NCI-H1048 (cell line): ENCODE results near the gene ZNF132.
"Not testable (repeated sequence)": the region's sequence is repeated elsewhere in the genome, so short reads cannot be mapped to it uniquely, and the experiment has no call there.

Source experiments
- DNase-seq: peaks from one replicate; lab custom pipeline; 2025; lab: John Stamatoyannopoulos, UW

Gene ZNF132

DNA sequence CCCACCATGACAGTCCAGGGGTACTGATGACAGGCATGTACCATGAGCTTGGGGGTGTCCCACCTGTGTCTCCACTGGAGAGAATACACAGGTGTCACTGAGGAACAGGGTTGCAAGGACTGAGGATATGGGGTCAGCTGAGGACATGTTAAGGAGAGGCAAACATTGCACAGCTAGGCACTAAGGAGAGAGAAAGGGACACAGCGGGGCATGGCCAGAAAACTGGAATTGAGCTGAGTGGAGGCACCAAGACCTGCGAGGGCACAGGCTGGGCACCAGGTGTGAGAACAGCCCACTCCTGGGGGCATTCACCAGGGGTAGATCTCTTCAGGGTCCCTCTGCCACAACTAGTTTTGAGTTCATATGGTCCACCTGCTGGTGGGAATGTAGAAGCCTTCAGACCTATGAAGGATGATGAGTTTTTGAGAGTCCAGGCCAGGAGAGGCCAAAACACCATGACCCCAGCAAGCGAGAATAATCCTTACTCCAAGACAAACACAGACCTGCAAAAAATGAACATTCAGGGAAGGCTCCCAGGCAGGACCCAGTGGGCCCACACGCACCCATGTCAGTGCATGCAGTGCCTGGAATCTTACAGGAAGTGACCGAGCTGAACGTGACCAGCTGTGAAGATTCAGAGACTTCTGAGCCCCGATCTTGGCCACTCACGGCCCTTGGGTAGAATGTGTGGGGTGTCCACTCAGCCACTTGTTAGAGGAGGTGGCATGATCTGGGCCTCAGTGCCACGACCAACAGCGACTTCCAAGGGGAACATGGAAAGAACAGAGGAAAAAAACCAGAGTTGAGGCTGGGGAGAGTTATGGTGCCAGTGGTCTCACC, 32.9 kb downstream of the ZNF132 start:
- DNase-seq: no peak

DNA sequence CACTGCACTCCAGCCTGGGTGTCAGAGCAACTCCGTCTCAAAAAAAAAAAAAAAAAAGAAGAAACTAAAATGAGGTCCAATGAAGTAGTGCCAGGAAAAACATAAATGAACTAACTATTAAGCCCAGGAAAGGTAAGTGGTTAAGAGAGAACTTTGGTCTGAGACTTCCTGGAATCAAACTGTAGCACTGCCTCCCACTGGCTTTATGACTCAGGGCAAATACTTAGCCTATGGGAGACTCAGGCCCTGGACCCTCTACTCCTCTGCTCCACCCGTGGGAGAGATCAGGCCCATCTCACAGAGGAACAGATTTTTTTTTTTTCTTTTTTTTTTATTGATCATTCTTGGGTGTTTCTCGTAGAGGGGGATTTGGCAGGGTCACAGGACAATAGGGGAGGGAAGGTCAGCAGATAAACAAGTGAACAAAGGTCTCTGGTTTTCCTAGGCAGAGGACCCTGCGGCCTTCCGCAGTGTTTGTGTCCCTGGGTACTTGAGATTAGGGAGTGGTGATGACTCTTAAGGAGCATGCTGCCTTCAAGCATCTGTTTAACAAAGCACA, 36.0 kb downstream of the ZNF132 start:
- DNase-seq: not testable (repeated sequence)

- no peak for DNase-seq
Observed at GRCh38 chr19:58401840-58402421, 38.0 kb downstream of the ZNF132 start.

DNA sequence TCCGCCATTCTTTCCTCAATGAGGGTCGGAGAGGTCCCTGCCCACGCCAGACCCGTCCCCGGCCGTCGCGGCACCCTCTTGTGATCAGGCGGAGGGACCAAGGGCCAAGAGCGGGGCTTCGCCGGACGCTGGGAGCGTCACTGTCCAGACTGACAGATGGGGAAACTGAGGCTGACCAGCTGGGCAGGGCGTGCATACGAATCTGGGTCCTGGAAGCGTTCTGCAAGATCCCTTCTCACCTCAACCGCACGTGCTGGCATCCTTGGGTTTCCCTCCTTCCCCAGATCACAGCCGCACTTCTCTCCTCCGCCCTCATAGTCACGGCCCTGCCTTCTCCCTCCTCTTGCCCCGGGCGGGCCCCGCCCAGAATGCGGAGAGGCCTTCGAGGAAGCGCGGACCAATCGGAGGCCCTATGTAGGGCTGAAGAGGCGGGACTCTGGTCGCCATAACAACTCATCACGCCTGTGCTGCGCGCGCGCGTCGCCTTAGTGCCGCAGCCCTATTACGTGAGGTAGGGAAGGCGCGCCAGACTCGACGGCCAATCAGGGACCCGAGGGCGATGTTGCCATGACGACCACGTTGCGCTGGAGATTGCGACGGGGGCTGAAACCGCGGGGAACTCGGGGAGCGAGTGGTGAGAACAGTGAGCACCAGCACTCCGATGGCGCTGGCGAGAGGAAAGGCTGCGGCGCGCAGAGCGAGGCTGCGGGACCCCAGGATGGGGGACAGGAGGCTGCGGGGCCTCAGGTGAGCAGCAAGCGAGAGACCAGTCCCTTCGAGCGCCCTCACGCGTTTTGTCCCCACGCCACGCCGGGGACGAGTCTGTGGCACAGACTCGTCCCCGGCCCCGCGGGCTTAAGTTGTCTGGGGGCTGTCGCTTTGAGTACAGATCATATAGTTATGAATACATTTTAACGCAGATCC, 38.8 kb downstream of the ZNF132 start:
- peak; percentile 99 for DNase-seq

GRCh38 chr19:58400316-58400915, 39.5 kb downstream of the ZNF132 start:
- no peak for DNase-seq

DNA sequence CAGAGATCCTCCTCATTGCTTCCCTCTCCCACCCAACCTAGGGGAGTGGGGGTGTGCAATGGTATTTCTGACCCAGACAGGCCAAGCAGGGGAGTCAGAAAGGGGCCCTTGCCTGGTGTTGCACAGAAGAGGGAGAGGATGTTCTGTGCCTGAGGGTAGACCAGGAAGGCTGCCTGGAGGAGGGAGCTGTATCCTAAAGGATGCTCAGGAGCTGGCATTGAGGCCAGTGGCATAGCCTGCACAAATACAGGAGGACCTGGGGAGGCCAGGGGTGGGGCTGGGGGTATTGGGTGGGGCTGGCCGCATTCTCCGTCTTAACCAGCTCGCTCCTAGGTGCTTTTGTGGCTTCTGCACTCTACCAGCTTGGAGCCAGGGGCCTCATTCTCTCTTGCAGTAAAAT, 40.0 kb downstream of the ZNF132 start:
- no peak for DNase-seq

DNA sequence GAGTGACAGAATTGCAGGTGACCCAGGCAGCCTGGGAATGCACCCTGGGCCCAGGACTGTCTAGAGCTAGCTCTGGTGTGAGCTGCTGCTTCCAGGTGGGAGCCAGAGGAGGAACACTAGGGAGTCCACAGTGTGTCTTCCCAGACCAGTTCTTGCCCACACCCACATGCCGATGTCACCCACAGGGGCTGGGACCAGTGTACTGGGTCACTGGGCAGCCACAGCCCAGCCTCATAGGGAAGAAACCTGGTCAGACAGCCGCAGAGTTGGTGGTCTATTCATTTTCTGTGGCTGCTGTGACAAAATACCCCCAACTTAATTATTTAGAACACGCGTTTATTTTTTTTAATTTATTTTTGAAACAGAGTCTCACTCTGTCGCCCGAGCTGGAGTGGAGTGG, 41.4 kb downstream of the ZNF132 start:
- no peak for DNase-seq

DNA sequence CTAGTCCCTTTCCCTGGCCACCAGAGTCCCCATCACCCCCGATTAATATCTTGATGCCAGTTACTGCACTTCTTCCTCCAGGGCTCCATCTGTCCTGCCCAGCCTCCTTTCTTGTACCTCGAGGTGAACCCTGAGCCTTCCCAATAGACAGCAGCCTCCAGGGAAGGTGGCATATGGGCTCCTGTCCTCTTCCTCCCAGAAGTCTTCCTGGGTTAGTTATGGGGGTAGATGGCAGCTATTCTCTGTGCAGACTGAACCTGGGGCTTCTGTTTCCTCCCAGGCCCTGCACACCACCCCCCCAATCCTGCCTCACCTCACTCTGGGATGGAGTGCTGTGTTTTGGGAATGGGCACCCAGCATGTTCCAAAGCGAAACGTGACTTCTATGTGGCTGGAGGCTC, 41.9 kb downstream of the ZNF132 start:
- DNase-seq: no peak

DNA sequence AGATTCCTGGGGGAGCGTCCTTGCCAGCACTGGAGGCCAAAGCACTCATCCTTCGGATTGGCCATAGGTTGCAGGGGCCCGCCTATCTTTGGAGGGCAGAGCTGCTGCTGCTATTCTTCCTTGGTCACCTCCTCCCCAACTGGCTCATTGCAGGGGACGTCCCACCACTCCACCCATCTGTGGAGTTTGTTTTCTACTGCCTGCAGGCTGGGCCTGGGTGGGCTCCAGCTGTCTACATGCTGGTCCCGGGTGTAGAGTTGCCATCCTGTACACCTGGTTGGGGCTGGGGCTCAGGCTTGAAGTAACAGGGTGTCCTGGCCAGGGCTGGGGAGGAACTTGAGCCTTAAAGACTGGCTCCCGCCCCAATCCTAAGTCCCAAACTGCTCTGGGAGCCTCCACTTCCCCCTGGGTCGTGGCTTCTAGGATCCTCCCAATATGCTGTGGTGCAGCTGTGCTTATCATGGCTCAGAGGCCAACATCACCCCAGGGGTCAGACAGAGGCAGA, 42.4 kb downstream of the ZNF132 start:
- no peak for DNase-seq

GRCh38 chr19:58396691-58397532, 43.0 kb downstream of the ZNF132 start:
- DNase-seq: no peak

DNA sequence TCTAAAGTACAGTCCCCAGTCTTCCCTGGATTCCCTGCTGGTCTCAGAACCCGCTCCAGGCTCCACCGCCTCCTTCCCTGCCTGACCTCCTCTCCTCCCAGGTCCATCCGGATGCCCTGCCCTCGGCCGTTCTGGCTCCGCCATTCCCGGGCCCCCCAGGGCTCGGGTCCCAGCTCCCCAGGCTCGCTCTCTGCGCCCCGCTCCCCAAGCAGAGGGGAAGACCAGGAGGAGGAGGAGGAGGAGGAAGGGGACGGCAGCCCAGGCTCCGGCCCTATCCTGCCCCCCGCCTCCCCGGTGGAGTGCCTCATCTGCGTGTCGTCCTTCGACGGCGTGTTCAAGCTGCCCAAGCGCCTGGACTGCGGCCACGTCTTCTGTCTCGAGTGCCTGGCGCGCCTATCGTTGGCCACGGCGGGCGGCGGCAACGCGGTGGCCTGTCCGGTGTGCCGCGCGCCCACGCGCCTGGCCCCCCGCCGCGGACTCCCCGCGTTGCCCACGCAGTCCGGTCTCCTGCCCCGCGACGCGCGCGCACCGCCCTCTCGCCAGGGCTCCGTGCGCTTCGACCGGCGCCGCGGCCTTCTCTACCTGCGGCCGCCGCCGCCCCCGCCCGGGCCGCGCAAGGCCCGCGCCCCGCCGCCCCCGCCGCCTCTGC, 43.9 kb downstream of the ZNF132 start:
- DNase-seq: no peak

DNA sequence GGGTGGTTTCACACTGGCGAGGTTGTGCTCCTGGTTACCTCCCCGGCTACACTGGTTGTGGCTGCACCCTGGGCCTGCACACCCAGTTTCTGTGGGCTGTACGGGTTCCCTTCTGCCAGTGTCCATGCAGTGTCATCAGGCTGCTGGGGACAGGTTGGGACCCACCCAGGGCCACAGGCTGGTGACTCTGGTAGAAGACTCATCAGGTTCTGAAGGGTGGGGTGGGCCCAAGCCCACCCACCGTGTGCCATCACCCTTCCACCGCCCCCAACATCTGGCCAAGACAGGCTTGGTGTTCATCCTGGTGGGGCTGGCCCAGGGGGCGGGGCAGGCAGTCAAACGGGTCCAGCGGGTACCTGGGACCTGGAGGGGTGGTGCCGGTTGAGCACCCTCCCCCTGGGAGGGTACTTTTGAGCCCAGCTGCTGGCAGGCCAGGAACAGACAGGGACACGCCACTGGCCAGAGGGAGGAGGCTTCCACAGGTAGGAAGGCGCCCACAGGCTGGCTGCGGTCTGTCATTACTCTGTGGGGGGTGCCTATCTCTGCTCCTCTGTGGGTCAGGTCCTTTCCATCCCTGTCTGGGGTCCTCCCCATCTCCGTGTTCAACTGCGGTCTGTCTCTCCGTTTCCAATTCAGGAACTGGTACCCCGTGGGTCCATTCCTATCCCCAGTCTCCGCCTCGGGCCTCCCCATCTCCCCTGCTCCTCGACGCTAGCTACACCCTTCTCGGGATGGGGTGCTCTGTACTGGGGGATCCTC, 44.6 kb downstream of the ZNF132 start, which contains the start of gene RNF225:
RNF225 (plus strand) TSS at position 437 of the 759 bp plus-strand sequence. CDS start 434 bp downstream, outside the sequence.
- no peak for DNase-seq

DNA sequence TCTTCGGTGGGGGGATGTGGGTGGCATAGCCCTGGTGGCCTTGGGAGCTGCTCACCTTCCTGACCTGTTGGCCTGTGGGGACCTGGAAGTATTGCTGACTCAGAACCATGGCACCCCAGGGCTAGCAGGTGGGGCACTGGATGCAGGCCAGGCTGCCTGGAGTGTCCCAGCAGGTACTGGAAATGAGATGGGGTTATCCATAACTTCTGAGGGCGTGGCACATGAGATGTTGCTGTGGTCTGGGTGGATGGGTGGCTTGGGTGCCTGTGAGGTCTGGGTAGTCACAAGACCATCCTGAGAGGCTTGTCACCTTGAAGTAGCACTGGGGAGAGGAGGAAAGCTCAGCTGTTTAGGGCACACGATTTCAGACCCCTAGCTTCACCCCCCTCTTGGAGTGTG, 45.1 kb downstream of the ZNF132 start:
- no peak for DNase-seq

DNA sequence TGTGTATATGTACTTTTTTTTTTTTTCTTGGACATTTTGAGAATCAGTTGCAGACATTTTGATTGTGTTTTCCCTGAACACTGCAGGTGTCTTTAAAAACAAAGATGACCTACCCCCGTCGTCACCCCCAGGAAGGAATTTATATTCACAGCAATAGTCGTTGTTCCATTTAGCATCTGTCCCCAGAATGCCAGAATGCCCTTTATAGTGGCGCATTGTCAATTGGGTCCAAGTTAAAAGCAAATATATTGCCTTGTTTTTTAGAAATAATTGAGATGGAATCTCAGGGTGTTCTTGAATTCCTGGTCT, 46.3 kb downstream of the ZNF132 start:
- no peak for DNase-seq

- DNase-seq: no peak
Observed at GRCh38 chr19:58392945-58393724, 46.8 kb downstream of the ZNF132 start.

- DNase-seq: no peak
Observed at GRCh38 chr19:58388175-58388526, 51.8 kb downstream of the ZNF132 start.

DNA sequence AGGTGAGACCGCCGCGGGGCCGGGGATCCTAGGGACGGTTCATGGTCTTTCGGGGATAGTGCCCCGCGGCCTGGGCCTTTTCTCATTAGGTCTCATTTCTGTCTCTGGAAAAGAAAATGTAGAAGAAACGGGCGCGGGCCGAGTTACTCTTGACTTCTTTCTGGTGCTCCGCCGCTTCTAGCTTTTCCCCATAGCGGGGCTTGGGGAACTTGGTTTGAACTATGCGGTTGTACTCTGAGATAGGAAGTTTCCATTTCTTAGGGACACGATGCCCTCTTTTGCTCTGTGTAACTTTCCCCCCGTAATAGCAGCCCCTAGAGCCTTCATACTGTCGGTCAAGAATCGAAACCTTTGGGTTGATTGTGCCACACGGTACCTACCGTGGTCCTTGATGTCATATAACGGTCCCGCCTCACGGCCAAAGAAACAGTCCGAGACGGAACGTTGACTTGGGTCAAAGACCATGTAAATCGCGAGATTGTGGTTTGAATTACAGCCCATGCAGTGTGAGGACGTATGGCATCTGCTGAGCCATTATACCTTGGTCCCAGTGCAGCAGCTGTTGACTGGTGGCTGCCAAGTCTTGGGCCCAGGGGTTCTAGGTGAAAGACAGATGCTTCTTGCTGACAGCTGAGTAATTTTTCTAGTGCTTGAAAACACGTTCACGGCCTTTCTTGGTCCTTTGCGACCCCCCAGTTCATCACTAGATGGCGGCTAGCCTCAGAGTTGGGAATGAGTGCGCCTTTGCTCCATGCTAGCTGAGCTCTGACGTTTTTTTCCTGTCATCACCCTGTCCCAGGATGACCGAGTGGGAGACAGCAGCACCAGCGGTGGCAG, 52.4 kb downstream of the ZNF132 start:
- no peak for DNase-seq
